GM12864 (cell line): ENCODE results near the gene SLC25A18.

Experiments
- DNase-seq: peaks from one replicate; pipeline ENCODE4 v3.0.0-alpha.2; 2011; ENCODE audit warnings: low read depth
- H3K4me3 ChIP-seq: 2 replicates; pipeline ENCODE4 v1.5.1; 2011; ENCODE audit warnings: mild to moderate bottlenecking, low read depth, low read length, control low read depth
- CTCF ChIP-seq: IDR thresholded peaks from 2 replicates; pipeline ENCODE4 v1.5.1; 2011; ENCODE audit warnings: low read depth, mild to moderate bottlenecking, moderate library complexity, low read length, control low read depth, inconsistent platforms; ENCODE audit errors: missing control alignments

Gene SLC25A18

DNA sequence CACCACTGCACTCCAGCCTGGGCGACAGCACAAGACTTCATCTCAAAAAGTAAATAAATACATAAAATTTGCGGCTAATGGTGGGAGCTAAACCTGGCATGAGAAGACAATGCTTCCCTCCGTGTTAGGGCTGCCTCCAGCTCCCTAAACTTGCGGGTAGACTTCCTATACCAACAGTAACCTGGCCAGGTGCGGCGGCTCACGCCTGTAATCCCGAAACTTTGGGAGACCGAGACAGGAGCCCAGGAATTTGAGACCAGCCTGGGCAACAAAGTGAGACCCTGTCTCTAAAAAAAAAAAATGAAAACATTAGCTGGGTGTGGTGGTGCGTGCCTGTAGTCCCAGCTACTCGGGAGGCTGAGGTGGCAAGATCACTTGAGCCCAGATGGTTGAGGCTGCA is 25.3 kb downstream of the SLC25A18 start:
- no peak for DNase-seq
- H3K4me3 ChIP-seq = no peak overlapping the region
- no peak for TF ChIP-seq CTCF

GRCh38 chr22:17589810-17590375 is 26.6 kb downstream of the SLC25A18 start:
- no peak overlapping the region for H3K4me3 ChIP-seq
- TF ChIP-seq CTCF = no peak
- DNase-seq = no peak

DNA sequence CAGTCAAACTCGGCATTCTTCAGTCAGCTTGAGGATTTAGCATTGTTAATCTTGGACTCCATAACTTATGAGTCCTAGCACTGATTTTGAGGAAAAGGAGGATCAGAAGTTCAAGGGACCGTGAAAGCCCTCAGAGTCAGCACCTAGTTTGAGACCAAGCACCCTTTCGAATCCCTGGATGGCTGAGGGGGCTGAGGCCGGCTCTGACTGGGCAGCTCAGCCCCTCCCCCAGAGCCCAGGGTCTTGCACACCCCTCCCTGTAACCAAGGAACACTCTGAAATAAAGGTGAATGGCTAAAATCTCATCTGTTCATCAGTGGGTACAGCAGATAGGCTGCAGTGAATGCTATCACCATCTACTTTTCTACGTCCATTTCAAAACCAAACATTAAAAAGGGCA is 27.3 kb downstream of the SLC25A18 start:
- TF ChIP-seq CTCF = no peak
- no peak overlapping the region for H3K4me3 ChIP-seq
- DNase-seq = no peak

- TF ChIP-seq CTCF = no peak
- H3K4me3 ChIP-seq = no peak overlapping the region
- DNase-seq = no peak
Measured at GRCh38 chr22:17592201-17592600, 28.9 kb downstream of the SLC25A18 start.

DNA sequence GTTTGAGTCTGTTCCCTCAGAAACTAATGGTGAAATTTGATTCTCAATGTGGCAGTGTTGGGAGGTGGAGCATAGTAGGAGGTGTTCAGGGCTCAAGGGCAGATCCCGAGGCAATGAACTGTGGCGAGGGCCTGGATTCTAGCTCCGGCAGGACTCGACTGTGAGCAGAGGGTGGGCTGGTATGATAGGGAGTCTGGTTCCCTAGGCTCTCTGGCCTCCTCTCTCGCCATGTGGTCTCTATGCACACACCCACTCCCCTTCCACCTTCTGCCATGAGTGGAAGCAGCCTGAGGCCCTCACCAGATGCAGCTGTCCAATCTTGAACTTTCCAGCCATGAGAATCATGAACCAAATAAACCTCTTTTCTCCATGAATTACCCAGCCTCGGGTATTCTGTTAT is 32.9 kb downstream of the SLC25A18 start:
- no peak overlapping the region for H3K4me3 ChIP-seq
- DNase-seq = no peak
- TF ChIP-seq CTCF = no peak

DNA sequence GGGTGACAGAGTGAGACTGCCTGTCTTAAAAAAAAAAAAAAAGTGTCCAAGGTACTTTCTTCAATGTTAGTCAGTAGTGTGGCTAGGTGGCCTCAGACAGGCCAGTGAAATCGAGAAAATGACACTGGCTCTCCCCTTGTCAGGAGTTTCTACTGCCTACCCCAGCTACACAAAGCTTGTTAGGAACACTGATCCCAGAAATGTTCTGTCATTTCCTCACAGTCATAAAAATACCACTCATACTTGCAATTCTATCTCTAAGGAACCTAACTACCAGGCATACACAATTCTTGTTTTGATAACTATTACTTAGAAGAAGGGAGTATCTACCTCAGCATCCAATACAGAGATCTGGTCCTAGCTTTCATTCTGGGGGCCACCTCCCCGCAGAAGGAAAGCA is 33.9 kb downstream of the SLC25A18 start:
- no peak for TF ChIP-seq CTCF
- no peak overlapping the region for H3K4me3 ChIP-seq
- no peak for DNase-seq

DNA sequence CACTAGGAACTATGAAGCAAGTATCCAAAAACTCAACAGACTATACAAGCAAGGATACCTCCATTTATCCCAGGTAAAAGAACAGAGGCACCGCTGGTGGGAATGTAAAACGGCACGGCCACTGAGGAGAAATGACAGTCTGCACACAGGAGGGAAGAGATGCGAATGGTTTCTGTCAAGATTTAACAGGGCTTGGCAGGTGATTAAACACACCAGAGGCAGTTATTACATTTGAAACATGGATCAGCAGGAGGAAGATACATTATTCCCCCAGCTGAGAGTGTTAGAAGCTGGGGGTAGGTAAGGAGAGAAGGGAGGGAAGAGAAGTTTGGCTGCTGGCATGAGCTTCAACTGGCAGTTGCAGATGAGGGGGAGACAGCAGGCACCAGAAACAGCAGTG is 35.0 kb downstream of the SLC25A18 start:
- no peak for TF ChIP-seq CTCF
- no peak for DNase-seq

More for the DNA sequence above, 35.0 kb downstream of the SLC25A18 start:
- H3K4me3 ChIP-seq = no peak overlapping the region
